GM19455 (cell line): ENCODE measurements around the gene USP53.
"Not testable (repeated sequence)": the region's sequence is repeated elsewhere in the genome, so short reads cannot be mapped to it uniquely, and the experiment has no call there.

Source experiments
- ATAC-seq: cut with Tn5 transposase; IDR thresholded peaks from one replicate; pipeline ENCODE4 v1.9.1; 2021; ENCODE audit not compliant: unreplicated experiment

USP53 gene

GRCh38 chr4:119266153-119266552 lies 53.6 kb downstream of the USP53 start:
- ATAC-seq: no peak

- ATAC-seq: no peak
Measured at GRCh38 chr4:119268466-119268865, 56.0 kb downstream of the USP53 start.

- no peak for ATAC-seq
Measured at GRCh38 chr4:119271361-119272085, 59.0 kb downstream of the USP53 start.

- ATAC-seq: not testable (repeated sequence)
Measured at GRCh38 chr4:119279541-119279940, 67.0 kb downstream of the USP53 start.

- ATAC-seq: not testable (repeated sequence)
Measured at GRCh38 chr4:119279945-119280344, 67.4 kb downstream of the USP53 start.

- ATAC-seq: no peak
Measured at GRCh38 chr4:119281393-119281792, 68.9 kb downstream of the USP53 start.

GRCh38 chr4:119284876-119285780 lies 72.6 kb downstream of the USP53 start:
- ATAC-seq: peak; percentile 80

- ATAC-seq: no peak
Measured at GRCh38 chr4:119286377-119287002, 74.0 kb downstream of the USP53 start.

GRCh38 chr4:119289313-119289712 lies 76.8 kb downstream of the USP53 start:
- no peak for ATAC-seq

GRCh38 chr4:119290598-119290997 lies 78.1 kb downstream of the USP53 start:
- ATAC-seq: no peak

- no peak for ATAC-seq
Measured at GRCh38 chr4:119296356-119296755, 83.8 kb downstream of the USP53 start.

- no peak for ATAC-seq
Measured at GRCh38 chr4:119297795-119298194, 85.3 kb downstream of the USP53 start.

- ATAC-seq: no peak
Measured at GRCh38 chr4:119299260-119299671, 86.8 kb downstream of the USP53 start.

- ATAC-seq: peak; percentile 58
Measured at GRCh38 chr4:119299741-119300100, 87.2 kb downstream of the USP53 start.

- peak; percentile 97 for ATAC-seq
Measured at GRCh38 chr4:119300101-119300978, 87.8 kb downstream of the USP53 start.

GRCh38 chr4:119302073-119302832 lies 89.7 kb downstream of the USP53 start:
- no peak for ATAC-seq

- no peak for ATAC-seq
Measured at GRCh38 chr4:119303587-119304305, 91.2 kb downstream of the USP53 start.

- ATAC-seq: no peak
Measured at GRCh38 chr4:119304431-119304830, 91.9 kb downstream of the USP53 start.

- no peak for ATAC-seq
Measured at GRCh38 chr4:119307606-119308005, 95.1 kb downstream of the USP53 start.
